ENCODE results near the gene BSCL2. TPM values are rescaled to one million over a fixed set of nuclear protein-coding genes. Genes with fewer than 3 reads are reported as not detected.
"Not testable (repeated sequence)": the region's sequence is repeated elsewhere in the genome, so short reads cannot be mapped to it uniquely, and the experiment has no call there.

BSCL2 gene
- total RNA-seq, 1 donor from 2014 or later = 87.0 TPM

GRCh38 chr11:62752177-62752785, 45.1 kb upstream of the BSCL2 start:
- intact Hi-C loops (cut with DNase I) = no loop called here
- DNase-seq (no peak), ATAC-seq (no peak)
- no peak for TF ChIP-seq CTCF (IDR thresholded peaks at IDR 0.05)
- H3K27me3 ChIP-seq (ENCODE audit: low read depth) = no peaks in the 10 kb centered on the region
- no peak overlapping the region for H3K4me3 ChIP-seq
- no peak overlapping the region for H3K27ac ChIP-seq
- peaks cover 31% of the 10 kb centered on the region for H3K36me3 ChIP-seq
- H3K9me3 ChIP-seq = no peaks in the 10 kb centered on the region
- peaks cover 28% of the 10 kb centered on the region for H3K4me1 ChIP-seq

GRCh38 chr11:62749931-62750330, 42.7 kb upstream of the BSCL2 start:
- H3K9me3 ChIP-seq; H3K4me3 ChIP-seq; intact Hi-C loops (cut with DNase I); H3K27ac ChIP-seq; DNase-seq; H3K27me3 ChIP-seq (ENCODE audit: low read depth); ATAC-seq: not testable (repeated sequence)
- peaks cover 31% of the 10 kb centered on the region for H3K36me3 ChIP-seq
- H3K4me1 ChIP-seq = peaks cover 28% of the 10 kb centered on the region

- DNase-seq = no peak
Observed at GRCh38 chr11:62747475-62748160, 40.4 kb upstream of the BSCL2 start.

GRCh38 chr11:62737196-62737595, 30.0 kb upstream of the BSCL2 start:
- DNase-seq (no peak), ATAC-seq (no peak)
- H3K4me3 ChIP-seq = no peak overlapping the region
- H3K36me3 ChIP-seq = peaks cover 96% of the 10 kb centered on the region
- no peaks in the 10 kb centered on the region for H3K9me3 ChIP-seq
- intact Hi-C loops (cut with DNase I) = no loop called here
- peaks cover 10% of the 10 kb centered on the region for H3K4me1 ChIP-seq
- H3K27me3 ChIP-seq (ENCODE audit: low read depth) = no peaks in the 10 kb centered on the region
- no peak overlapping the region for H3K27ac ChIP-seq
- TF ChIP-seq CTCF (IDR thresholded peaks at IDR 0.05) = no peak

More at GRCh38 chr11:62747475-62748160, 40.4 kb upstream of the BSCL2 start:
- ATAC-seq = no peak
- peaks cover 12% of the 10 kb centered on the region for H3K4me1 ChIP-seq
- H3K27ac ChIP-seq = no peak overlapping the region
- H3K27me3 ChIP-seq (ENCODE audit: low read depth) = no peaks in the 10 kb centered on the region
- H3K4me3 ChIP-seq = no peak overlapping the region
- H3K36me3 ChIP-seq = peaks cover 27% of the 10 kb centered on the region
- H3K9me3 ChIP-seq = no peaks in the 10 kb centered on the region
- TF ChIP-seq CTCF (IDR thresholded peaks at IDR 0.05) = no peak
- intact Hi-C loops (cut with DNase I) = no loop called here

DNA sequence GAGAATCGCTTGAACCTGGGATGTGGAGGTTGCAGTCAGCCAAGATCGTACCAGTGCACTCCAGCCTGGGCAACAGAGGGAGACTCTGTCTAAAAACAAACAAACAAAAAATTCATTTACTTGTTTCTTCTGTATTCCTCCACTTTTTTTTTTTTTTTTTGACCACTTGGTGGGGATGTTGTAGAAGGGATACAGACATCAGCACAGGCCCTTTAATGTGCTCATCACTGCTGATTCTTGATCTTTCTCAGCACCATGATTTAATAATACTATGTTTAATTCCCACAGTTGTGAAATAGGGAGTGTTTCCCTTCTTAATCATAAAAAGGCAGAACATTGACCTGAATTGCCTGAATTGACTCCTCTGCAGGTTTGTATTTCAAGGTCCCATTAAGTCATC, 25.6 kb upstream of the BSCL2 start:
- Histone ChIP-seq H3K9me3 (no peaks in the 10 kb centered on the region), H3K36me3 (peaks cover 64% of the 10 kb centered on the region), H3K4me1 (peaks cover 29% of the 10 kb centered on the region), H3K27ac (no peak overlapping the region), H3K27me3 (ENCODE audit: low read depth) (no peaks in the 10 kb centered on the region), H3K4me3 (no peak overlapping the region)
- no peak for ATAC-seq
- no peak for TF ChIP-seq CTCF (IDR thresholded peaks at IDR 0.05)
- intact Hi-C loops (cut with DNase I) = no loop called here
- no peak for DNase-seq

GRCh38 chr11:62730076-62730475, 22.9 kb upstream of the BSCL2 start:
- H3K9me3 ChIP-seq; H3K27ac ChIP-seq; DNase-seq; intact Hi-C loops (cut with DNase I); ATAC-seq; H3K27me3 ChIP-seq (ENCODE audit: low read depth): not testable (repeated sequence)
- Histone ChIP-seq H3K4me3 (peak overlapping the region; percentile 96), H3K36me3 (peaks cover 36% of the 10 kb centered on the region), H3K4me1 (peaks cover 40% of the 10 kb centered on the region)

Measured in lower lobe of right lung (tissue), 2 donors.